ENCODE data around the gene SERPINB6. TPM values are rescaled to one million over a fixed set of nuclear protein-coding genes. Genes with fewer than 3 reads are reported as not detected.
"Not testable (repeated sequence)": the region's sequence is repeated elsewhere in the genome, so short reads cannot be mapped to it uniquely, and the experiment has no call there.

SERPINB6 gene
- total RNA-seq, 1 experiment from 2014 or later, result 59.9 TPM

GRCh38 chr6:2988094-2988425, 16.7 kb upstream of the SERPINB6 start:
- H3K4me3 ChIP-seq, result peak overlapping the region; percentile 66
- no peaks in the 10 kb centered on the region for H3K9me3 ChIP-seq
- no peaks in the 10 kb centered on the region for H3K27me3 ChIP-seq
- no peak for DNase-seq
- H3K36me3 ChIP-seq, result no peaks in the 10 kb centered on the region

GRCh38 chr6:2986722-2987221, 15.4 kb upstream of the SERPINB6 start:
- Histone ChIP-seq H3K27me3 (no peaks in the 10 kb centered on the region), H3K9me3 (no peaks in the 10 kb centered on the region), H3K4me3 (no peak overlapping the region), H3K36me3 (no peaks in the 10 kb centered on the region)
- peak; percentile 75 for DNase-seq

- Histone ChIP-seq H3K36me3 (no peaks in the 10 kb centered on the region), H3K9me3 (no peaks in the 10 kb centered on the region), H3K4me3 (no peak overlapping the region), H3K27me3 (no peaks in the 10 kb centered on the region)
- DNase-seq, result no peak
These were observed 13.5 kb upstream of the SERPINB6 start for GRCh38 chr6:2984738-2985406.

- Histone ChIP-seq H3K36me3 (no peaks in the 10 kb centered on the region), H3K4me3 (no peak overlapping the region), H3K27me3 (no peaks in the 10 kb centered on the region), H3K9me3 (no peaks in the 10 kb centered on the region)
- no peak for DNase-seq
These were observed 11.2 kb upstream of the SERPINB6 start for GRCh38 chr6:2982426-2983117.

GRCh38 chr6:2980465-2980855, 9.1 kb upstream of the SERPINB6 start:
- Histone ChIP-seq H3K4me3 (no peak overlapping the region), H3K27me3 (no peaks in the 10 kb centered on the region), H3K36me3 (no peaks in the 10 kb centered on the region), H3K9me3 (no peaks in the 10 kb centered on the region)
- no peak for DNase-seq

- no peaks in the 10 kb centered on the region for H3K9me3 ChIP-seq
- no peaks in the 10 kb centered on the region for H3K36me3 ChIP-seq
- H3K27me3 ChIP-seq, result no peaks in the 10 kb centered on the region
- no peak for DNase-seq
- H3K4me3 ChIP-seq, result no peak overlapping the region
These were observed 8.6 kb upstream of the SERPINB6 start for GRCh38 chr6:2979819-2980464.

GRCh38 chr6:2978923-2979322, 7.6 kb upstream of the SERPINB6 start:
- no peaks in the 10 kb centered on the region for H3K9me3 ChIP-seq
- H3K27me3 ChIP-seq, result no peaks in the 10 kb centered on the region
- no peak for DNase-seq

GRCh38 chr6:2977799-2978590, 6.6 kb upstream of the SERPINB6 start:
- Histone ChIP-seq H3K4me3 (no peak overlapping the region), H3K36me3 (no peaks in the 10 kb centered on the region), H3K9me3 (no peaks in the 10 kb centered on the region), H3K27me3 (no peaks in the 10 kb centered on the region)
- DNase-seq, result no peak

More at GRCh38 chr6:2978923-2979322, 7.6 kb upstream of the SERPINB6 start:
- Histone ChIP-seq H3K36me3 (no peaks in the 10 kb centered on the region), H3K4me3 (no peak overlapping the region)

- Histone ChIP-seq H3K27me3 (no peaks in the 10 kb centered on the region), H3K9me3 (no peaks in the 10 kb centered on the region), H3K4me3 (no peak overlapping the region), H3K36me3 (no peaks in the 10 kb centered on the region)
- DNase-seq, result no peak
These were observed 5.9 kb upstream of the SERPINB6 start for GRCh38 chr6:2977290-2977689.

GRCh38 chr6:2976571-2977085, 5.3 kb upstream of the SERPINB6 start:
- no peak overlapping the region for H3K4me3 ChIP-seq

GRCh38 chr6:2976060-2976459, 4.7 kb upstream of the SERPINB6 start:
- no peak for DNase-seq
- Histone ChIP-seq H3K4me3 (no peak overlapping the region), H3K36me3 (no peaks in the 10 kb centered on the region), H3K27me3 (no peaks in the 10 kb centered on the region), H3K9me3 (no peaks in the 10 kb centered on the region)

More at GRCh38 chr6:2976571-2977085, 5.3 kb upstream of the SERPINB6 start:
- peak; percentile 46 for DNase-seq
- Histone ChIP-seq H3K27me3 (no peaks in the 10 kb centered on the region), H3K9me3 (no peaks in the 10 kb centered on the region), H3K36me3 (no peaks in the 10 kb centered on the region)

GRCh38 chr6:2973676-2974075, 2.3 kb upstream of the SERPINB6 start:
- no peaks in the 10 kb centered on the region for H3K27me3 ChIP-seq
- no peaks in the 10 kb centered on the region for H3K9me3 ChIP-seq

GRCh38 chr6:2973180-2973579, 1.8 kb upstream of the SERPINB6 start:
- H3K4me3 ChIP-seq, H3K27me3 ChIP-seq, H3K9me3 ChIP-seq, H3K36me3 ChIP-seq, DNase-seq: not testable (repeated sequence)

More at GRCh38 chr6:2973676-2974075, 2.3 kb upstream of the SERPINB6 start:
- DNase-seq, result no peak
- Histone ChIP-seq H3K36me3 (no peaks in the 10 kb centered on the region), H3K4me3 (no peak overlapping the region)

- DNase-seq, H3K4me3 ChIP-seq, H3K27me3 ChIP-seq, H3K36me3 ChIP-seq, H3K9me3 ChIP-seq: not testable (repeated sequence)
These were observed 1.3 kb upstream of the SERPINB6 start for GRCh38 chr6:2972685-2973084.

GRCh38 chr6:2972219-2972487, 786 bp upstream of the SERPINB6 start:
- not testable (repeated sequence) for H3K9me3 ChIP-seq, H3K36me3 ChIP-seq, DNase-seq, H3K27me3 ChIP-seq
- peak overlapping the region; percentile 61 for H3K4me3 ChIP-seq

GRCh38 chr6:2970753-2971419, 481 bp downstream of the SERPINB6 start:
- H3K36me3 ChIP-seq, result no peaks in the 10 kb centered on the region; the same call in 1 of the 2 replicates
- peak overlapping the region; percentile 61 for H3K4me3 ChIP-seq
- no peaks in the 10 kb centered on the region for H3K9me3 ChIP-seq
- peak; percentile 65 for DNase-seq
- no peaks in the 10 kb centered on the region for H3K27me3 ChIP-seq

Data from MG63 (cell line).